Posterior cingulate gyrus (tissue), 11 donors: ENCODE results near the gene CLCN7.
"Not testable (repeated sequence)": the region's sequence is repeated elsewhere in the genome, so short reads cannot be mapped to it uniquely, and the experiment has no call there.

Source experiments
- DNase-seq, 10 donors: peaks; one replicate each; pipeline versions ENCODE4 v3.0.0 to v3.0.0-alpha.2; 2020 to 2021; ENCODE audit warnings: mixed read lengths in 3 of 10
- intact Hi-C: fragments of 100-400 bp; cut with DNase I; formaldehyde crosslinking; loops from one replicate; pipeline ENCODE4 v1.15.1; 2023

The CLCN7 gene

GRCh38 chr16:1450841-1451240, 24.0 kb downstream of the CLCN7 start:
- no peak for DNase-seq
- intact Hi-C loops = no loop called here

- DNase-seq = peak in 5 of 10 donors; percentile 28 to 93 (median 38)
- intact Hi-C loops = no loop called here
Observed at GRCh38 chr16:1450218-1450617, 24.6 kb downstream of the CLCN7 start.

- intact Hi-C loops = no loop called here
- DNase-seq = no peak
Observed at GRCh38 chr16:1449201-1449788, 25.5 kb downstream of the CLCN7 start.

GRCh38 chr16:1448536-1449116, 26.2 kb downstream of the CLCN7 start:
- intact Hi-C loops = no loop called here
- no peak for DNase-seq

DNA sequence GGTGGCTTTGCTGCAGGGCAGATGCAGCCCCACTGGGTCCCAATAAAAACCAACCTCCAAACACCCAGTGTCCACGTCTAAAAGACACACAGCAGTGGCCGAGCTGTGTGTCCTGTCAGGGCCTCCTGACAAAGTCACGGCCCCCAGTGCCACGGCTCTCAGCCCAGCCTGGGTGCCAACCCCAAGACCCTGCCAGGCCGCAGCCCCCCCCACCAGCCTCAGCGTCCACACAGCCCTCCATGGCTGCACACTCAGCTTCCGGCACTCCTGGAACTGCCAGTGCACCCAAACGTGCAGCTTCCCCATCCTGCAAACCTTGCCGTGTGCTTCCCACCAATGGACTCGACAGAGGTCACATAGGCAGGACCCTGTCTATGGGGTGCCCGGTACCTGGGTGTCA, 26.9 kb downstream of the CLCN7 start:
- intact Hi-C loops = no loop called here
- DNase-seq = no peak

- intact Hi-C loops = no loop called here
Observed at GRCh38 chr16:1446296-1447080, 28.3 kb downstream of the CLCN7 start.

DNA sequence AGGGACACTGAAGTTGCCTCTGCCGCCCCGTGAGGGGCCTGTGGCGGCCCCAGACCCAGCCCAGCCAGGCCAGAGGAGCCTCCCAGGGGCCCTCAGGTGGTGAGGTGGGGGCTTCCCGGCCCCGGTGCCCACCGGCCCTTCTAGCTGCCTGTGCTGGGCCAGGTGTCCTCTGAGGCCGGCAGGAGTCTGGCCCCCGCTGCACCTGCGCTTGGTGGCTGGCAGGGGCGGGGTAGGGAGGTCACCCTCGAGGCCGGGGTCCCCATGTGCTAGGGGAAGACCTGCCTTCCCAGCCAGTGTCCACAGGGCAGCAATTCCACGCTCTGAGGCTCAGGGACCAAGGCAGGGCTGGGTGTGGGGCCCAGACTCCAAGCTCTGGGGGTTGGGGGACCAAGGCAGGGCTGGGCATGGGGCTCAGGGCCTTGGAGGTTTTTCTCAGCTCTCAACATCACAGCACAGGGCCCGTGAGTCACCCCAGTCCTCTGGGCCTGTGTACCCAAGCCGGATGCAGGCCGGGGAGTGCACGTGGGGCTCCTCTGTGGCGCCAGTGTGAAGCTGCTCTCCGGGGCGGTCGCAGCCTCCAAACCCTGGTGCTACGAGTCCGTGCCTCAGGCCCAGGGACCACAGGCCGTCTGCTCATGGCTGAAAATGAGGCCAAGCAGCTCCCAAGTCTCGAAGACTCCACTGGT, 29.2 kb downstream of the CLCN7 start:
- DNase-seq = no peak
- intact Hi-C loops = no loop called here

More at GRCh38 chr16:1446296-1447080, 28.3 kb downstream of the CLCN7 start:
- DNase-seq = no peak

DNA sequence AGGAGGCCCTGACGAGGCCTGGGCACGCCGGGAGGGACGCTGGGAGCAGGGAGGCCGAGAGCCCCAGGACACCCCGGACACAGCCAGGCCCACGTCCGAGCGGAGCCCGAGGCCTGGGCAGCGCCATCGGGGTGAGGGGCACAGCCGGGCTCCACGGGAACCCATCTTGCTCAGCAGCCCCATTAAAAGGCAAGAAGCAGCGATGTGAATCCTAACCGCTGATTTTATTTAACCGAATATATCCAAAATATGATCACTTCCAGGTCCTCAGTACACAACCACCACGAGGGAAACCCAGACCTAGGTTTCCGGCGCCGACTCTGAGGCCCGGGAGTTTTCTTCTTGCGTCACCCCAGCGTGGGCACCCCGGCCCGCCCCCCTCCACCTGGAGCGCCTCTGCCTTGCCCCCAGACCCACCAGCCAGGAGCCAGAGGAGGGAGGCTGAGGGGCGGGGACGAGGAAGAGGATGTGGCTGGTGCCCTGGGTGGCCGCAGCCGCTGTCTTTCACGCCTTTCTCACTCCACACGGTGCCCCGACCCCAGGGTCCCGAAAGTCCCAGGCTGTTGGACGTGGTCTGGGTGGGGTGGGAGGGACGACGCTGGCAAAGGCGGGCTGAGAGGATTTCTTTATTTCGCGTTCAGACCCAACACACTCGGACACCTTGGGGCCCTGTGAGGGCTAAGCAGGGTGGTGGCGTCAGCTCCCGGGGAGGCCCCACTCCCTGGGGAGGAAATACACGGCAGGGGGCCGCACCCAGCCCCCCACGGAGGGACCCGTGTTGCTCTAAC, 29.9 kb downstream of the CLCN7 start:
- DNase-seq = no peak
- intact Hi-C loops = no loop called here

DNA sequence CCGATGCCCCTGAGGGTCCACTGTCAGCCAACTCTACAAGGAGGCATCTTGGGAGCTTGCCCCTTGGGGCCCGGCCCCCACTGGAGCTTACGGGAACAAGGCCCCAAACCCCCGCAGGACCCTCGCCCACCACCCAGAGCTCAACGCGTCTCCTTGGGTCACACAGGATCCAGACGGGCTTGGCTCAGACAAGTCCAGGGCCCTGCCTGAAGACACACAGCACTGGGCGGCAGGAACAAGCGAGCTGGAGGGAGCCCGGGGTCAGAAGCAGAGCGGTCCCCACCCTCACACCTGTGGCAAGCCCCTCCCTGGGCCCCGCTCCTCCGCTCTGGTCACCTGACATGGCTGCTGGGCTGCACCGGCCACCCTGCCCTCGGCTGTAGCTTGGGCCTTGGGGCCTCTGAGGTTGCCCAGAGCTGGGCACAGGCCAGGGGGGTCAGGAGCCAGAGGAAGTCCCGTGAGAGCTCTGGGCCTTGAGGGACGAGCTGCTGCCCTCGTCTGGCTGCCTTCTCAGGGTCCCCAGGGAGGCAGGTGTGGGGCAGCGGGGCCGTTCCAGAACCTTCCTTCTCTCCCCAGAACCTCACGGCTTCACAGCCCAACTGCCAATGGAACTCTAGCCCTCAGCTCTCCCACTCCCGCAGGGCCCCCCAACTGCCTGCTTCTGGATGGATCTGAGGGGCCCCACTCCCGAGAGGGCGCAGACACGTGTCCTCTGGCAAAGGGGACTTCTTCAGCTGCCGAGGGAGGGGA, 30.7 kb downstream of the CLCN7 start, which contains the start of gene CCDC154:
Gene CCDC154 (minus strand): TSS at position 577 of the 750 bp plus-strand sequence. CDS start 234 bp downstream, at position 343.
- intact Hi-C loops = no loop called here
- no peak for DNase-seq

DNA sequence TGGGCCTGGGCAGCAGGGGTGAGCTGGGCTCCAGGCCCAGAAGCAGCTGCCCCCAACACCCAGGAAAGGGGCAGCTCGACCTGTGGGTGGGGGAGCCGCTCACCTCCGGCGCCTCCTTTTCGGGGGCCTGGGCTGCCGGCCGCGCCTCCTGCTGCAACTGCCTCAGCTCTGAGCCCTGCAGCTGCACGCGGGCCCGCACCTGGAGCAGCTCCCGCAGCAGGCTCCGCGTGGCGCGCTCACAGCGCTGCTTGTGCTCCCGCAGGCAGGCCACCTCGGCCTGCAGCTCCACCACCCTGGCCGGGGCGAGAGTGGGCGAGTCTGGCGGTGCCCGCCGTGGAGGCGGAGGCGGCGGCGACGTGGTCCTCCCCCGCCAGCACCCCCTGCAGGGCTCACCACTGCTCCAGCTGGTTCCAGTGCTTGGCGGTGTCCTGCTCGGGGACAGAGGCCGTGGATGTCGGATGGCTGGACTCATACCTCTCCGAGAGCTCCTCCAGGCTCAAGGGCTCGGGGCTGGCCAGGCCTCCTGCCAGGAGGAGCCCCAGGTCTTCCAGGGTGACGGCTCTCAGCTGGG, 31.3 kb downstream of the CLCN7 start:
- no peak for DNase-seq
- intact Hi-C loops = no loop called here

DNA sequence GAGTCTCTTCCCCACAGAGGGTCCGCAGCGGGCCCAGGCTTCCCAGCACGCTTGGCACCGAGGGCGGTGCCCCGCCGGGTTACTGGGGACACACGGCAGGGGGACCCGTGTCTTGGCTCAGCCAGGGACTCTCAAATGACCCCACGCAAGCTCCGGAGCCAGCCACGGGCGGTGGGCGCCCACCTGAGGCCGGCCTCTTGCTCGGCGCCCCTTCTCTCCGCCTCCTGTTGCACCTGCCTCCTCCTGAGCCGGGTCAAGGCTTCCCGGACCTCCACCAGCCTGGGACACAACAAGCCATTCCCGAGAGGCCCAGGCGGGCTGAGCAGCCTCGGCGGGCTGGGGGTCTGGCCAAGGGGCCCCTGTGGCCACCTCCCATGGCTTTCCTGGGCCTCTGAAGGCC, 32.1 kb downstream of the CLCN7 start:
- intact Hi-C loops = no loop called here
- DNase-seq = no peak

DNA sequence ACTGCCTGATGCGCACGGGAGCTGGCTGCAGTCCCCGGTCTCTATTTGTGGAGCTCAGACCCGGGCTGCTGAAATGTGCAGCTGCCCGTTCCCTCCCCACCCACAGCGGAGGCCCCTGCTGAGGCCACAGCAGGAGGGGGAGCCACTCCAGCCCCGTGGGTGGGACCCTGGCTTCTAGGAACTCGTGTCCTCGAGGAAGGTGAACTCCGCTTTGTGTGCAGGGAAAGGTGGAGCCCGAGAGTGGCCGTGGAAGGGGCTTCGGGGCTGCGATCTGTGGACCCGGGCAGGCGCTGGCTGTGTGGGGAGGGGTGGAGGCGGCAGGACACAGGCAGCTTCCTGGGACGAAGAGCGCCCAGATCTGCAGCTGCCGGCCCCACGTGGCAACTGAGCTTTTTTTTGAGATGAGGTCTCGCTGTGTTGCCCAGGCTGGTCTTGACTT, 33.4 kb downstream of the CLCN7 start:
- no peak for DNase-seq
- intact Hi-C loops = no loop called here

GRCh38 chr16:1439699-1440074, 35.1 kb downstream of the CLCN7 start:
- intact Hi-C loops, DNase-seq: not testable (repeated sequence)

- intact Hi-C loops = no loop called here
- no peak for DNase-seq
Observed at GRCh38 chr16:1439058-1439698, 35.6 kb downstream of the CLCN7 start.

DNA sequence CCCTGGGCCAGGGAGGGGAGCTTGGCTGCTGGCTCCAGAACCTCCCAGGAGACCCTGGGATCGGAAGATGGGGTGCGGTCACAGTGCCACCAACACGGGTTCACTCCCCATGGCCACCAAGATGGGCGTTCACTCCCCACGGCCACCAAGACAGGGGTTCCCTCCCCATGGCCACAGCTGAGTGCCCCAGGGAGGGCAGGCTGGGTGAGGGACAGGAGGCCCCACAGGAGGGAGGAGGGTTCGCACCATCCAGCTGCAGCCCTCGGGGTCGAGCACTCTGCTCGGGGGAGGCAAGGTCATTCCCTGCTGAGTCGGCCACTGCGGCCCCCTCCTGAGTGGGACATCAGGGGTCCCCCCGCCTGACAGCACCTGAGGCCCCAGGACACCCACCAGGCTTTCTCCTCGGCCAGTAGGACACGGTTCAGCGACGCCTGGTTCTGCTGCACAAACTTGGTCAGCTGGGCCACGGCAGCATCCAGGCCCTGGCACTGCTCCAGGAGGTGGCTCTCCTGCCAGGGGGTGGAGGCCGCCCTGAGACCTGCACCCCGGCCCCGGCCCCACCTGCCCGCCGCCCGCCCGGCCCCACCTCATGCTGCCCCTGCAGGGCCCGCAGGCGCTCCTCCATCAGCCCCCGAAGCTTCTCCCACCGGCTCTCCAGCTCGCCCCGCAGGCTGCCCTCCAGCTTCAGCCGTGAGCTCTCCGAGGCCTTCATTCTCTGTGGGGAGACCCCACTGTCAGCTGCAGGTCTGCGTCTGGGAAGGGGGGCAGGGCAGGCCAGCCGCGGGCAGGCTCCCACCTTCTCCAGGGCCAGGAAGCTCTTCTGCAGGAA, 36.4 kb downstream of the CLCN7 start:
- no peak for DNase-seq
- intact Hi-C loops = no loop called here

- no peak for DNase-seq
- intact Hi-C loops = no loop called here
Observed at GRCh38 chr16:1437606-1438005, 37.2 kb downstream of the CLCN7 start.

- no peak for DNase-seq
- intact Hi-C loops = no loop called here
Observed at GRCh38 chr16:1436731-1437355, 38.0 kb downstream of the CLCN7 start.
